Left hindlimb (tissue), 1 donor: ENCODE data around the gene KYNU.

Source experiments
- DNase-seq: peaks from one replicate; pipeline ENCODE4 v3.0.0-alpha.2; 2018

Gene KYNU

GRCh38 chr2:142973160-142973821 is 95.8 kb downstream of the KYNU start:
- DNase-seq, result no peak

- DNase-seq, result no peak
These were observed 96.4 kb downstream of the KYNU start for GRCh38 chr2:142973822-142974207.

- no peak for DNase-seq
These were observed 97.0 kb downstream of the KYNU start for GRCh38 chr2:142974288-142975024.

GRCh38 chr2:142975239-142975638 is 97.8 kb downstream of the KYNU start:
- no peak for DNase-seq

GRCh38 chr2:142980246-142981068 is 103.0 kb downstream of the KYNU start:
- DNase-seq, result no peak

GRCh38 chr2:142981069-142981378 is 103.6 kb downstream of the KYNU start:
- no peak for DNase-seq

- DNase-seq, result no peak
These were observed 104.3 kb downstream of the KYNU start for GRCh38 chr2:142981756-142982155.

GRCh38 chr2:142983174-142983573 is 105.7 kb downstream of the KYNU start:
- DNase-seq, result no peak

- no peak for DNase-seq
These were observed 107.2 kb downstream of the KYNU start for GRCh38 chr2:142984657-142985056.

GRCh38 chr2:142987044-142987443 is 109.6 kb downstream of the KYNU start:
- DNase-seq, result no peak

- no peak for DNase-seq
These were observed 112.1 kb downstream of the KYNU start for GRCh38 chr2:142989273-142990204.

- no peak for DNase-seq
These were observed 113.8 kb downstream of the KYNU start for GRCh38 chr2:142991295-142991694.

- DNase-seq, result no peak
These were observed 115.4 kb downstream of the KYNU start for GRCh38 chr2:142992840-142993239.

GRCh38 chr2:142993771-142994170 is 116.3 kb downstream of the KYNU start:
- no peak for DNase-seq

GRCh38 chr2:142994665-142995064 is 117.2 kb downstream of the KYNU start:
- no peak for DNase-seq

GRCh38 chr2:142997231-142997630 is 119.8 kb downstream of the KYNU start:
- DNase-seq, result no peak

- no peak for DNase-seq
These were observed 123.1 kb downstream of the KYNU start for GRCh38 chr2:143000599-143000998.

- DNase-seq, result no peak
These were observed 124.0 kb downstream of the KYNU start for GRCh38 chr2:143001501-143001900.

- no peak for DNase-seq
These were observed 138.2 kb downstream of the KYNU start for GRCh38 chr2:143015656-143016055.

- peak; percentile 29 for DNase-seq
These were observed 149.1 kb downstream of the KYNU start for GRCh38 chr2:143026411-143027054.

- DNase-seq, result no peak
These were observed 151.7 kb downstream of the KYNU start for GRCh38 chr2:143029141-143029540.

GRCh38 chr2:143030127-143030526 is 152.7 kb downstream of the KYNU start:
- DNase-seq, result no peak
